HG02642 (cell line): ENCODE measurements around the gene NSA2.
"Not testable (repeated sequence)": the region's sequence is repeated elsewhere in the genome, so short reads cannot be mapped to it uniquely, and the experiment has no call there.

Source experiments
- ATAC-seq: cut with Tn5 transposase; IDR thresholded peaks from one replicate; pipeline ENCODE4 v1.9.1; 2021; ENCODE audit warnings: mild to moderate bottlenecking; ENCODE audit not compliant: unreplicated experiment, poor library complexity

Gene NSA2

GRCh38 chr5:74766849-74767578, at the start of gene NSA2, which contains the start of gene GFM2:
Gene NSA2, plus strand, starts transcription at chr5:74767249. Its CDS starts 112 bp downstream, at chr5:74767361.
Gene GFM2, minus strand, starts transcription at chr5:74767117. Its CDS starts 3,375 bp downstream, at chr5:74763742.
- peak; percentile 96 for ATAC-seq

- ATAC-seq = no peak
Measured at GRCh38 chr5:74717596-74717995, 49.5 kb upstream of the NSA2 start.

- ATAC-seq = no peak
Measured at GRCh38 chr5:74722271-74722670, 44.8 kb upstream of the NSA2 start.

- no peak for ATAC-seq
Measured at GRCh38 chr5:74725331-74725730, 41.7 kb upstream of the NSA2 start.

GRCh38 chr5:74736759-74737158, 30.3 kb upstream of the NSA2 start:
- no peak for ATAC-seq

- ATAC-seq = no peak
Measured at GRCh38 chr5:74738406-74738805, 28.6 kb upstream of the NSA2 start.

- ATAC-seq = not testable (repeated sequence)
Measured at GRCh38 chr5:74748742-74749141, 18.3 kb upstream of the NSA2 start.

GRCh38 chr5:74761241-74761640, 5.8 kb upstream of the NSA2 start:
- no peak for ATAC-seq

- ATAC-seq = no peak
Measured at GRCh38 chr5:74762599-74762998, 4.5 kb upstream of the NSA2 start.

- ATAC-seq = no peak
Measured at GRCh38 chr5:74763504-74763903, 3.5 kb upstream of the NSA2 start.

GRCh38 chr5:74765201-74765600, 1.8 kb upstream of the NSA2 start:
- no peak for ATAC-seq

GRCh38 chr5:74765929-74766328, 1.1 kb upstream of the NSA2 start:
- no peak for ATAC-seq

GRCh38 chr5:74766418-74766848, 616 bp upstream of the NSA2 start:
- ATAC-seq = no peak

- ATAC-seq = peak; percentile 29
Measured at GRCh38 chr5:74767579-74767913, 497 bp downstream of the NSA2 start.

- no peak for ATAC-seq
Measured at GRCh38 chr5:74772359-74772758, 5.3 kb downstream of the NSA2 start.

GRCh38 chr5:74778609-74779008, 11.6 kb downstream of the NSA2 start:
- ATAC-seq = no peak

GRCh38 chr5:74786851-74787250, 19.8 kb downstream of the NSA2 start:
- no peak for ATAC-seq

- no peak for ATAC-seq
Measured at GRCh38 chr5:74787424-74787823, 20.4 kb downstream of the NSA2 start.

GRCh38 chr5:74791669-74792068, 24.6 kb downstream of the NSA2 start:
- not testable (repeated sequence) for ATAC-seq

GRCh38 chr5:74798977-74799911, 32.2 kb downstream of the NSA2 start:
- ATAC-seq = no peak

GRCh38 chr5:74801197-74801596, 34.1 kb downstream of the NSA2 start:
- ATAC-seq = no peak
